ENCODE data around the gene LMO3.

Gene LMO3

GRCh38 chr12:16504200-16504599 lies 101.8 kb downstream of the LMO3 start:
- no peaks in the 10 kb centered on the region for H3K4me1 ChIP-seq (ENCODE audit: low read length)
- H3K36me3 ChIP-seq (replicated peaks; ENCODE audit: insufficient read depth, low read length): no peaks in the 10 kb centered on the region
- no peak overlapping the region for H3K9ac ChIP-seq (ENCODE audit: low read length)
- no peak overlapping the region for H3K27ac ChIP-seq (ENCODE audit: low read length)
- H3K9me2 ChIP-seq (replicated peaks; ENCODE audit: insufficient read depth, low read length): no peaks in the 10 kb centered on the region
- H3K27me3 ChIP-seq (replicated peaks; ENCODE audit: insufficient read depth, low read length): no peaks in the 10 kb centered on the region
- TF ChIP-seq, protein P1, sequence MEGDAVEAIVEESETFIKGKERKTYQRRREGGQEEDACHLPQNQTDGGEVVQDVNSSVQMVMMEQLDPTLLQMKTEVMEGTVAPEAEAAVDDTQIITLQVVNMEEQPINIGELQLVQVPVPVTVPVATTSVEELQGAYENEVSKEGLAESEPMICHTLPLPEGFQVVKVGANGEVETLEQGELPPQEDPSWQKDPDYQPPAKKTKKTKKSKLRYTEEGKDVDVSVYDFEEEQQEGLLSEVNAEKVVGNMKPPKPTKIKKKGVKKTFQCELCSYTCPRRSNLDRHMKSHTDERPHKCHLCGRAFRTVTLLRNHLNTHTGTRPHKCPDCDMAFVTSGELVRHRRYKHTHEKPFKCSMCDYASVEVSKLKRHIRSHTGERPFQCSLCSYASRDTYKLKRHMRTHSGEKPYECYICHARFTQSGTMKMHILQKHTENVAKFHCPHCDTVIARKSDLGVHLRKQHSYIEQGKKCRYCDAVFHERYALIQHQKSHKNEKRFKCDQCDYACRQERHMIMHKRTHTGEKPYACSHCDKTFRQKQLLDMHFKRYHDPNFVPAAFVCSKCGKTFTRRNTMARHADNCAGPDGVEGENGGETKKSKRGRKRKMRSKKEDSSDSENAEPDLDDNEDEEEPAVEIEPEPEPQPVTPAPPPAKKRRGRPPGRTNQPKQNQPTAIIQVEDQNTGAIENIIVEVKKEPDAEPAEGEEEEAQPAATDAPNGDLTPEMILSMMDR (IDR thresholded peaks at IDR 0.05; ENCODE audit: low read length): no peak
- TF ChIP-seq EZH2phosphoT487 (IDR thresholded peaks at IDR 0.05; ENCODE audit: low read length): no peak
- TF ChIP-seq EZH2 (optimal IDR thresholded peaks at IDR 0.05; ENCODE audit: low read depth, low read length): no peak
- no peaks in the 10 kb centered on the region for H3K9me3 ChIP-seq (replicated peaks; ENCODE audit: insufficient read depth, low read length)
- H4K20me1 ChIP-seq (ENCODE audit: insufficient read depth, low read length): no peaks in the 10 kb centered on the region
- H3K4me2 ChIP-seq (ENCODE audit: low read depth, low read length): no peak overlapping the region
- H3F3A ChIP-seq (ENCODE audit: insufficient read depth, low read length): no peaks in the 10 kb centered on the region
- H3K79me2 ChIP-seq (ENCODE audit: low read length): no peaks in the 10 kb centered on the region
- DNase-seq: no peak
- H2AFZ ChIP-seq (ENCODE audit: low read length): no peak overlapping the region
- H3K4me3 ChIP-seq (ENCODE audit: low read length): no peak overlapping the region

GRCh38 chr12:16499611-16500010 lies 106.4 kb downstream of the LMO3 start:
- Histone ChIP-seq H3K9me3 (replicated peaks; ENCODE audit: insufficient read depth, low read length) (no peaks in the 10 kb centered on the region), H3K9ac (ENCODE audit: low read length) (no peak overlapping the region), H2AFZ (ENCODE audit: low read length) (no peak overlapping the region), H3K79me2 (ENCODE audit: low read length) (no peaks in the 10 kb centered on the region), H3K9me2 (replicated peaks; ENCODE audit: insufficient read depth, low read length) (no peaks in the 10 kb centered on the region), H3K4me2 (ENCODE audit: low read depth, low read length) (no peak overlapping the region), H3K27me3 (replicated peaks; ENCODE audit: insufficient read depth, low read length) (no peaks in the 10 kb centered on the region), H4K20me1 (ENCODE audit: insufficient read depth, low read length) (no peaks in the 10 kb centered on the region), H3K27ac (ENCODE audit: low read length) (no peak overlapping the region), H3K4me1 (ENCODE audit: low read length) (no peaks in the 10 kb centered on the region), H3K36me3 (replicated peaks; ENCODE audit: insufficient read depth, low read length) (no peaks in the 10 kb centered on the region), H3K4me3 (ENCODE audit: low read length) (no peak overlapping the region), H3F3A (ENCODE audit: insufficient read depth, low read length) (no peaks in the 10 kb centered on the region)
- no peak for DNase-seq
- TF ChIP-seq, protein P1 (IDR thresholded peaks at IDR 0.05; ENCODE audit: low read length): no peak
- TF ChIP-seq EZH2phosphoT487 (IDR thresholded peaks at IDR 0.05; ENCODE audit: low read length) (no peak), EZH2 (optimal IDR thresholded peaks at IDR 0.05; ENCODE audit: low read depth, low read length) (no peak)

Measured in MM.1S (cell line).